CD1c-positive myeloid dendritic cell (primary cell): ENCODE results near the gene TARS1.

Experiments used
- DNase-seq: peaks from one replicate; pipeline ENCODE4 v3.0.0-alpha.2; 2016; ENCODE audit errors: extremely low spot score

TARS1 gene

GRCh38 chr5:33440482-33441240, at the start of gene TARS1:
TSS of gene TARS1 (plus strand) at chr5:33440965. CDS start at chr5:33441087, 122 bp downstream.
- DNase-seq: peak; percentile 100

DNA sequence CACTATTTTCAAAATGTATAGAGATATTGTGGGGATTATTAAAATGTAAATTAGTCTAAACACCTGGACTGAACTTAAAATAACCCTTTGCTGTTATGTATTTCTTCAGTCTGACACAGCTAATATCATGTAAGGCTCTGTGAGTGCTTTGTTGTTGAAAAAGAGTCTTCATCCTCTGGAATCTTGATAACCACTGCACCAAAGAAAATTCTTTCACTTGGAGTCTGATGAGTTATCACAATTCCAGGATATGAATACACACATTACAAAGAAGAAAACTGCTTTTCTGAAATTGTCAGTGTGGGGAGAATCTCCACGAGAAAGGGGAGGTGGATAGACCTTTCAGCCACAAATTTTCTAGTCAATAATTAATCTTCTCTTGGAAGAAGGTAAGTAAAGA, 42.3 kb upstream of the TARS1 start:
- DNase-seq: no peak

- no peak for DNase-seq
These were observed 40.1 kb upstream of the TARS1 start for GRCh38 chr5:33400675-33401074.

- no peak for DNase-seq
These were observed 39.0 kb upstream of the TARS1 start for GRCh38 chr5:33401482-33402390.

DNA sequence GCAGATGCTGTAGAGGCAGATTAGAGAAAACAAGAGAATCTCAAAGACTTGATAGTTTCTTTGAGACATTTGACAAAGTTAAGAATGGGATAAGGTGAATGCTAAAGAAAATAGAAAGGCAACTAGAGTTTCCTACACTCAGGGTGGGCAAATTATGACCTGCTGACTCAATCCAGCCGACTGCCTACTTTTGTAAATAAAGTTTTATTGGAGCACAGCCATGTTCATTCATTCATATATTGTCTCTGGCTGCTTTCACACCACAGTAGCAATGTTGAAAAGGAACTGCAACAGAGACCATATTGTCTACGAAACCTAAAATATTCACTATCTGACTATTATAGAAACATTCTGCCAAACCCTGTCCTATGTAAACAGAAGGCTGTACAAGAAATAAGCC, 37.6 kb upstream of the TARS1 start:
- DNase-seq: no peak

DNA sequence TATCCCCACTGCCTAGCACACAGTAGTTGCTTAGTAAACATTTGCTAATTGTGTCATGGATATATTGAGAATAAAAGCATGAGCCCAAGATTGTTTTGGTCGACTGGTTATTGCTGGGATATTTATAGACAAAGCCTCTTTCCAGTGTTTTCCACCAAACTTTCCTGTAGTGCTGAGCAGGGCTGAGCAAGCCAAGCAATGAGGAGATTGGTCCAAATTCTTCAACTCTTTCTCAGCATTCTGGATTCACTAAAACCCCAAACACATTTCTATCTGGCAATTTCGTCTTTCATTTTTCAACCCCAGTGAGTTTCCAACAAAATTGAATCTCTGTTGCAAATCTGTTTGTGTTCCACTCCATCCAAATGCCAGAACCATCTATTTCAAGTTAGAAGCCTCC, 31.9 kb upstream of the TARS1 start:
- DNase-seq: no peak

GRCh38 chr5:33409435-33410170, 31.2 kb upstream of the TARS1 start:
- no peak for DNase-seq

- DNase-seq: no peak
These were observed 30.5 kb upstream of the TARS1 start for GRCh38 chr5:33410221-33410620.

GRCh38 chr5:33411498-33411897, 29.3 kb upstream of the TARS1 start:
- no peak for DNase-seq

GRCh38 chr5:33415811-33416354, 24.9 kb upstream of the TARS1 start:
- DNase-seq: no peak

GRCh38 chr5:33417632-33418031, 23.1 kb upstream of the TARS1 start:
- no peak for DNase-seq

DNA sequence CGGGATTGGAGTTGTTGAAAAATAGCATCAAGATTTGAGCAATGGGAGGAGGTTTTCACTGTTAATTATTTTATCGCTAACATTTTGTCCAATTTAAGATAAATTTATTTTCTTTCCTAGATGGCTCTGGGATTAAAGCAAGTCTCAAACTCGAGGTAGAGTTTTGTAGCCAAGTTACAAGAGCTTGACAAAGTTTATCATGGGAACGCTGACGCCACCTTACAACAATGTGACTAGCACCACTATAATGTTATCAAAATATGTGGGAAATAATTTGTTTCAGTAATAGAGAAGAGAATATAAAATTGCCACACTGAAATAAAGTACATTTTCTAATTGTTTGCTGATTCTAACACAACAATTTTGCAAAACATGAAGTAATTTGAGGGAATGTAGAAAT, 19.8 kb upstream of the TARS1 start:
- DNase-seq: no peak

- DNase-seq: no peak
These were observed 18.6 kb upstream of the TARS1 start for GRCh38 chr5:33422191-33422590.

DNA sequence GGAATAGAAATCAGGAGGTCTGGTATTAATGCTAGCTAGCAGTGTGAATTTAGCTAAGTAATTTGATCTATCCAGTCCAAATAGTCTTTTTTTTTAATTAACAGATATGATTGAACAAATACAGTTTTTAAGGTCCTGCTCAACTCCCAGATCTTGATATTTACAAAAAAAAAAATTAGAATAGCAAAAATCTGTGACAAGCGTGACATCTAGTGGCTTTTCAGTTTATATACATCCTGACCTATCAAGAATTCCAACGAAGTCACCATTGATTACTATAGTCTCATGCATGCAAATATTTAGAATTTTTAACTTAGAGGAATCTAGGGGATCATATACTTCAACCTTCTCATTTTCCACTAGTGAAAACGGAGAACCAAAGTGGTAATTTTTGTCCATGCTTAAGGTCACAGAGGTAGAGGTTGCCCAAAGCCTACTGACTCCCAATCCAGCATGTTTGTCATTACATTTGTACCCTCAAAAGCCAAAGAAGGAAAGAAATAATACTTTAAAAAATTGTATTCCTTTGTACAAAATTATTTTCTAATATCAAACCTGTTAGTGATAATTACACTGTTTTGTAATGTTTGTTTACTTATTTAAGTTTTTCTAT, 17.6 kb upstream of the TARS1 start:
- peak; percentile 27 for DNase-seq

GRCh38 chr5:33425314-33425713, 15.5 kb upstream of the TARS1 start:
- DNase-seq: no peak

DNA sequence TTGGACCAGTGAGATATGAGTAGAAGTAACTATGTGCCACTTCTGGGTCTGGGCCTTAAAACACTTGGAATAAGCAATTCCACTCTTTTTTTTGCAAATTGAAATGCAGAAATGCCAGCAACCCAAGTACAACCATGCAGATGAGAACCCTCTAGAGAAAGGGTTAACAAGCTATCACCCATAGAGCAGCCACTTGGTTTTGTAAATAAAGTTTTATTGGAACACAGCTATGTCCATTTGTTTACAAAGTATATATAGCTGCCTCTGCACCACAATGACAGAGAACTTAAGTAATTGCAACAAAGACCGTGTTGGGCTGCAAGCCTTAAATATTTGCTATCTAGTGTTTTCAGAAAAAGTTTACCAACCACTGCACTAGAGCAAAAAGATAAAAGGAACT, 9.8 kb upstream of the TARS1 start:
- no peak for DNase-seq

DNA sequence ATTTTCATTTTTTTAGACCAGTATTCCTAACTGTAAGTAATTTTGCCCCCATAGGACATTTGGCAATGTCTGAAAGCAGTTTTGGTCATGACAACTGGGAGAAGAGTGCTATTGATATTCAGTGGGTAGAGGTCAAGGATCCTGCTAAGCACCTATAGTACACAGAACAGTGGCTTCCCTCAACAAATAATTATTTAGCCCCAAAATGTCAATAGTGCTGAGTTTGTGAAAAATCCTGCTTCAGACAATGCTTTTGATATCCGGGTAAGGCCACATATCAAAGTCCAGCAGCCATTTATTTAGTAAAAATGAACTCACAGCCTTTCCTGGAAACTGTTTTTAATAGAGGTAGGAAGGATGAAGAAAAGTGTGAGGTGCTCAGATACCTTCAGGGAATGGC, 8.1 kb upstream of the TARS1 start:
- DNase-seq: no peak

- no peak for DNase-seq
These were observed 7.2 kb upstream of the TARS1 start for GRCh38 chr5:33433303-33434240.

DNA sequence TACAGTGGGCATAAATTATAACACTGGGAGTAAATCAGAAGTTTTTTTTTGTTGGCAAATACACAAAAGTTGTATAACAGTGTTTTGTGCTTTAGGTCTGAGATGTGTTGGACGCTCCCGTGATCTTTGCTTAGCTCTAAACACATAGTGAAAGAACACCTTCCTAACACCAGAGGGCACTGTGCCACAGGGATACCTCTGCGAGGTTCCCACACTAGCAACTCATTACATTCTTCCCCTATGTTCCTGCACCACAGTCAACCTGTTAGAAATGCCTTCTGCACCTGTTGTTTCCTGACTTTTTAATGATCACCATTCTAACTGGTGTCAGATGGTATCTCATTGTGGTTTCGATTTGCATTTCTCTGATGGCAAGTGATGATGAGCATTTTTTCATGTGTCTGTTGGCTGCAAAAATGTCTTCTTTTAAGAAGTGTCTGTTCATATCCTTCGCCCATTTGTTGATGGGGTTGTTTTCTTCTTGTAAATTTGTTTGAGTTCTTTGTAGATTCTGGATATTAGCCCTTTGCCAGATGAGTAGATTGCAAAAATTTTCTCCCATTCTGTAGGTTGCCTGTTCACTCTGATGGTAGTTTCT, 4.8 kb upstream of the TARS1 start:
- peak; percentile 80 for DNase-seq

DNA sequence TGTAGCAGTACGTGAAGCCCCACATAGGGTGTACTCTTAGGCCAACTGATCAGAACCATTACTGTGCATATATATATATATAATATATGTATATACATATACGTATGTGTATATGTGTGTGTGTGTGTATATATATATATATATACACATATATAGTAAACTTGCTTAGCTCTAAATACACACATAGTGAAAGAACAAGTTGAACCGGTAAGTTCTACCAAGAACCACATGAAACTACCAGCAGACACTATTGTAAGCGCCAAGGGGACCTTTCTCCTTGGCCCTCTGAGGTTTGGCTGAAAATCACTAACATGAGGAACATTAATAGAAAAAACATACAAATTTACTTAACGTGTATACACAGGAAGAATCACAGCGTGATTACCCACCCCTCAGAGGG, 1.8 kb upstream of the TARS1 start:
- DNase-seq: no peak
